ENCODE measurements around the gene CAMTA1.
A peak's percentile ranks its signal among the peaks of the same experiment; 100 is the strongest.

GRCh38 chr1:7586031-7586941 is 801.0 kb downstream of the CAMTA1 start:
- TF ChIP-seq CTCF (IDR thresholded peaks at IDR 0.05) (no peak), SMC3 (IDR thresholded peaks at IDR 0.05; ENCODE audit: low read depth, low read length) (no peak), POLR2AphosphoS5 (IDR thresholded peaks at IDR 0.05; ENCODE audit: low read depth, low read length) (no peak), EZH2phosphoT487 (IDR thresholded peaks at IDR 0.05; ENCODE audit: borderline replicate concordance, low read depth) (no peak), TEAD4 (IDR thresholded peaks at IDR 0.05; ENCODE audit: borderline replicate concordance, insufficient read depth) (no peak), ZBTB33 (IDR thresholded peaks at IDR 0.05; ENCODE audit: borderline replicate concordance, low read depth) (no peak), TAF1 (IDR thresholded peaks at IDR 0.05; ENCODE audit: borderline replicate concordance, low read depth, low read length) (no peak), RAD21 (IDR thresholded peaks at IDR 0.05; ENCODE audit: low read length) (no peak), ELF1 (IDR thresholded peaks at IDR 0.05) (no peak), MXI1 (IDR thresholded peaks at IDR 0.05; ENCODE audit: low read depth, low read length) (no peak), FOSL2 (IDR thresholded peaks at IDR 0.05; ENCODE audit: borderline replicate concordance, low read depth) (no peak), EP300 (IDR thresholded peaks at IDR 0.05; ENCODE audit: borderline replicate concordance in 1 of 2, low read depth in 1 of 2, low read length in 1 of 2) (peak in 1 of 2 experiments; percentile 33; a peak in 1 of 4 replicates), FOXM1 (IDR thresholded peaks at IDR 0.05; ENCODE audit: low read depth) (no peak), MAX (IDR thresholded peaks at IDR 0.05; ENCODE audit: low read depth) (no peak)
